ENCODE results near the gene SPSB3. TPM values are rescaled to one million over a fixed set of nuclear protein-coding genes. Genes with fewer than 3 reads are reported as not detected.
A peak's percentile ranks its signal among the peaks of the same experiment; 100 is the strongest.

The SPSB3 gene
- total RNA-seq, 4 donors from 2014 or later, result 76.4 to 148 (median 102) TPM

DNA sequence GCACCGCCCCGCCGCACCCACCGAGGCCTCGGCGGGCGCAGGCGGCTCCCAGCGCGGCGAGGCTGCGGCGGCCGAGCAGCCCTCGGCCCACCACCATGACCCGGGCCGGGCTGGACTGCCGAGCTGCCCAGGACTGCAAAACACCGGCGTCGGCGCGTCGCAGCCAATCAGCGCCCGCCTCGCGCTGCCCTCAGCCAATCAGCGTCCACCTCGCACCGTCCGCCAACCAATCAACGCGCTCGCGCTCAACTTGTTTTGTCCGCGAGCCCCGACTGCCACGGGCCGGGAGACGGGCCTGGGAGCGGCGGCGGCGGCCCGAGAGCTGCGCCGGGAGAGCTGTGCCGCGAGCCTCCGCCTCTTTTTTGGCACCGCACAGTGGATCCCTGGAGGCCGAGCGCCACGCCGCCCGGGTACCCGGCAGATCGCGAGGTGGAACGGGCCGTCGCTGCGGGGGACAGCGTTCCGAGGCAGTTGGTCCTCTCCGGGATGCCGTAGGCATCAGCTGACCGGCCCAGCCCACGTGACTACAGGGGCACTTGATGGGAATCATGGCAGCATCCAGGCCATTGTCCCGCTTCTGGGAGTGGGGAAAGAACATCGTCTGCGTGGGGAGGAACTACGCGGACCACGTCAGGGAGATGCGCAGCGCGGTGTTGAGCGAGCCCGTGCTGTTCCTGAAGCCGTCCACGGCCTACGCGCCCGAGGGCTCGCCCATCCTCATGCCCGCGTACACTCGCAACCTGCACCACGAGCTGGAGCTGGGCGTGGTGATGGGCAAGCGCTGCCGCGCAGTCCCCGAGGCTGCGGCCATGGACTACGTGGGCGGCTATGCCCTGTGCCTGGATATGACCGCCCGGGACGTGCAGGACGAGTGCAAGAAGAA, 44.6 kb upstream of the SPSB3 start, which contains the start of the genes FAHD1 and HAGH:
FAHD1 (plus strand) TSS at position 516 of the 883 bp plus-strand sequence; CDS start at position 549, 33 bp downstream.
HAGH (minus strand) TSS at position 135 of the 883 bp plus-strand sequence; CDS start at position 97, 38 bp downstream.
- peak; percentile 33 to 68 for TF ChIP-seq POLR2A (IDR thresholded peaks at IDR 0.05)
- TF ChIP-seq, protein P1, sequence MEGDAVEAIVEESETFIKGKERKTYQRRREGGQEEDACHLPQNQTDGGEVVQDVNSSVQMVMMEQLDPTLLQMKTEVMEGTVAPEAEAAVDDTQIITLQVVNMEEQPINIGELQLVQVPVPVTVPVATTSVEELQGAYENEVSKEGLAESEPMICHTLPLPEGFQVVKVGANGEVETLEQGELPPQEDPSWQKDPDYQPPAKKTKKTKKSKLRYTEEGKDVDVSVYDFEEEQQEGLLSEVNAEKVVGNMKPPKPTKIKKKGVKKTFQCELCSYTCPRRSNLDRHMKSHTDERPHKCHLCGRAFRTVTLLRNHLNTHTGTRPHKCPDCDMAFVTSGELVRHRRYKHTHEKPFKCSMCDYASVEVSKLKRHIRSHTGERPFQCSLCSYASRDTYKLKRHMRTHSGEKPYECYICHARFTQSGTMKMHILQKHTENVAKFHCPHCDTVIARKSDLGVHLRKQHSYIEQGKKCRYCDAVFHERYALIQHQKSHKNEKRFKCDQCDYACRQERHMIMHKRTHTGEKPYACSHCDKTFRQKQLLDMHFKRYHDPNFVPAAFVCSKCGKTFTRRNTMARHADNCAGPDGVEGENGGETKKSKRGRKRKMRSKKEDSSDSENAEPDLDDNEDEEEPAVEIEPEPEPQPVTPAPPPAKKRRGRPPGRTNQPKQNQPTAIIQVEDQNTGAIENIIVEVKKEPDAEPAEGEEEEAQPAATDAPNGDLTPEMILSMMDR (IDR thresholded peaks at IDR 0.05), result peak in 1 of 6 experiments; percentile 9
- H3K4me1 ChIP-seq, result peaks cover 3 to 58% (median 14%) of the 10 kb centered on the region in 4 donors

DNA sequence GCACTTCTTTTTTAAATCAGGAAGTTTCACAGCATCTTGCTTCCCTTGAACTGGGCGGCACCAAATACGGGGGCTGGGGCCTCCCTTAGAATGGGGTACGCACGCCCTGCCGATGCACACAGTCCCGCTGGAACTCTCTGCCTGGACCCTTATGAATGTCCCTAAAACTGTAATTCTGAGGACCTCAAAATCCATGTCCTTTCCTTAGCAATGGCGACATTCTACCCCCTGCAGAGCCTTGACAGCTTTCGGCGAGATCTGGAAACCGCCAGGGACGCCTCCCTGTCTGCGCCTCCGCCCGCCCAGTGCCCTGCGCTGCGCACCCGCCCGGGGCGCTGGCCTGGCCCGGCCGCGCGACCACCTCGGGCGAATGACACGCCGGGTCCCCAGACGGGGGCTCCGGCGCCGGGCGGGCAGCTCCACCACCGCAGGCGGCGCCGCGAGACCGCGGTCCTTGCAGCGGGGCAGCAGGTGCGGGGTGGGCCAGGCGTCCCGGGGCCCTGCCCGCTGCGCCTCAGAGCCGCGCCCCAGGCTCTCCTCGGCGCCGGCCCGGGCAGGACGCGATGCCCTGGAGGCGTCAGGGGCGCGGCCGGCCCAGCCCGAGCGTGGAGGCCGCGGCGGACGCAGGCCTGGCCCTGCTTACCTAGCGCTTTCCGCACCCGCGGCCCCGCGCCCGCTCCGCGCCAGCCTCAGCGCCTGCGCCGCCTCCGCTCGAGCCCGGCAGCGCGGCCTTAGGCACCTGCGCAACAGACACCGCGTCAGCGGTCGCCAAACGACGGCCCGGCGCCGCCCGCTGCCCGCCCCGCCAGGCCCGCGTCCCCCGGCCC, 43.7 kb upstream of the SPSB3 start:
- TF ChIP-seq POLR2A (IDR thresholded peaks at IDR 0.05), result no peak
- TF ChIP-seq, protein P1 (IDR thresholded peaks at IDR 0.05), result peak in 4 of 6 experiments; percentile 5 to 53 (median 45)
- Histone ChIP-seq H3K27me3 (no peaks in the 10 kb centered on the region), H3K9me3 (no peaks in the 10 kb centered on the region), H3K4me1 (peaks cover 3 to 52% (median 14%) of the 10 kb centered on the region in 4 donors), H3K4me3 (peak overlapping the region; percentile 69 to 94 (median 85)), H3K27ac (peak overlapping the region; percentile 87 to 98 (median 92)), H3K36me3 (peaks cover 0 to 18% (median 0%) of the 10 kb centered on the region in 3 donors)
- peak; percentile 63 to 86 (median 80) for DNase-seq

More for the DNA sequence above, 44.6 kb upstream of the SPSB3 start, which contains the start of the genes FAHD1 and HAGH:
- H3K27me3 ChIP-seq, result no peaks in the 10 kb centered on the region
- H3K9me3 ChIP-seq, result no peaks in the 10 kb centered on the region
- peak within 1 kb of the TSS; percentile 87 to 98 (median 92) for H3K27ac ChIP-seq
- H3K36me3 ChIP-seq, result peaks cover 0 to 17% (median 0%) of the 10 kb centered on the region in 3 donors
- peak within 1 kb of the TSS; percentile 69 to 94 (median 85) for H3K4me3 ChIP-seq
- peak; percentile 92 to 97 (median 96) for DNase-seq

DNA sequence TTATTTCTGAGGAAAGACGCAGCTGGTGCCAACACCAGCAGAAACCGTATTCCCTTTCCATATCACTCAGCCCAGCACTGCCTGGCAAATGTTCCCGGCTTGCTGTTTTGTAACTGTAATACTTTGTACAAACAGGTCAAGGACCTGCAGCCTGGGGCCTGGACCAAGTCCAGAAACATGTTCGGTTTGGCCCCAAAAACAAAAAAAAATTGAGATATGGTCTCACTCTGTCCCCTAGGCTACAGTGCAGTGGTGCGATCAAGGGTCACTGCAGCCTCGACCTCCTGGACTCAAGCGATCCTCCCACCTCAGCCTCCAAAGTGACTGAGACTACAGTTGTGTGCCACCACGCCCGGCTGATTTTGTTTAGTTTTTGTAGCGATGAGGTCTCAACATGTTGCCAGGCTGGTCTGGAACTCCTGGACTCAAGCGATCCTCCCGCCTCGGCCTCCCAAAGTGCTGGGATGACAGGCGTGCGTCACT, 43.1 kb upstream of the SPSB3 start:
- peak overlapping the region; percentile 69 to 94 (median 85) for H3K4me3 ChIP-seq
- H3K4me1 ChIP-seq, result peaks cover 3 to 51% (median 14%) of the 10 kb centered on the region in 4 donors
- H3K27ac ChIP-seq, result peak overlapping the region; percentile 87 to 98 (median 92)
- H3K27me3 ChIP-seq, result no peaks in the 10 kb centered on the region
- peaks cover 0 to 24% (median 0%) of the 10 kb centered on the region in 3 donors for H3K36me3 ChIP-seq
- TF ChIP-seq, protein P1 (IDR thresholded peaks at IDR 0.05), result no peak
- TF ChIP-seq POLR2A (IDR thresholded peaks at IDR 0.05), result no peak
- peak in 1 of 3 donors; percentile 48 for DNase-seq
- H3K9me3 ChIP-seq, result no peaks in the 10 kb centered on the region

DNA sequence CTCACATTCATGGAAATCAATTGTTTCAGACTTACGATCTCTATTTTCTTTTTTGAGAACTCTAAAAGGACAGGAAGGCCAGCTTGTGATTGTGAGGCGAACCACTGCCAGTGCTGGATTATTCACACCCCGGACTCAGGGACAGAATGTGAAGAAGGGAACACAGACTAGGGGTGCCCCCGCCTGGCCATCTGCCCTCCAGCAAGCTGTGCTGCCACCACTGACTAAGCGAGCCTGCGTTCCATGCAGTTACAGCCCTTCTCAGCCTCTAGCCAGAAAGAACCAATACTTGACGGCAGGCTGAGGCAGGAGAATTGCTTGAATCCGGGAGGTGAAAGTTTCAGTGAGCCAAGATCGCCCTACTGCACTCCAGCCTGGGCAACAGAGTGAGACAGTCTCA, 41.5 kb upstream of the SPSB3 start:
- TF ChIP-seq, protein P1 (IDR thresholded peaks at IDR 0.05), result peak in 2 of 6 experiments; percentile 26 to 37
- TF ChIP-seq POLR2A (IDR thresholded peaks at IDR 0.05), result no peak
- Histone ChIP-seq H3K27me3 (no peaks in the 10 kb centered on the region), H3K4me1 (peaks cover 3 to 38% (median 14%) of the 10 kb centered on the region in 4 donors), H3K9me3 (no peaks in the 10 kb centered on the region), H3K4me3 (no peak overlapping the region), H3K27ac (no peak overlapping the region), H3K36me3 (peaks cover 0 to 40% (median 0%) of the 10 kb centered on the region in 3 donors)
- peak in 2 of 3 donors; percentile 67 to 69 for DNase-seq

DNA sequence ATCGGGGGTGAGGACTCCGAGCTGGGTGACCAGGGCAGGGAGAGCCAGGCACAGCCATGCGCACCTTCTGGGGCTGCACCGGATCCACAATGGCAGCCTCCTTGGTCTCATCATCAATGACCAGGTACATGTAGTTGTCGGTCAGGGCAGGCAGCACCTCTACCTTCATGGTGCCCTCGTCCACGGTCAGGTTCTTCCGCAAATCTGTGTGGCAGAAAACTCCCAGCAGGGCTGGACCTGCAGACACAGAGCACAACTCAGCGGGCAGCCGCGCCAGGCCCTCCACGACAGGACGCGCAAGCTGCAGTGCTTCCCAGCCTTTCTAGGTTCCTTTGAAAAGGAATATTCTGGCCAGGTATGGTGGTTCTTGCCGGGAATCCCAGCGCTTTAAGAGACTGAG, 40.4 kb upstream of the SPSB3 start:
- Histone ChIP-seq H3K9me3 (no peaks in the 10 kb centered on the region), H3K27me3 (no peaks in the 10 kb centered on the region), H3K27ac (no peak overlapping the region), H3K36me3 (peaks cover 0 to 51% (median 0%) of the 10 kb centered on the region in 3 donors), H3K4me1 (peaks cover 3 to 28% (median 13%) of the 10 kb centered on the region in 4 donors), H3K4me3 (no peak overlapping the region)
- DNase-seq, result no peak
- no peak for TF ChIP-seq POLR2A (IDR thresholded peaks at IDR 0.05)
- TF ChIP-seq, protein P1 (IDR thresholded peaks at IDR 0.05), result no peak

Data from Peyer's patch (tissue), 4 donors.